Body of pancreas (tissue), 4 donors: ENCODE data around the gene MRTFA. TPM values are rescaled to one million over a fixed set of nuclear protein-coding genes. Genes with fewer than 3 reads are reported as not detected.
A peak's percentile ranks its signal among the peaks of the same experiment; 100 is the strongest.

Experiments used
- ATAC-seq: fragments of 150-250 bp; one replicate; pipeline ENCODE4 v1.9.1; 2016
- DNase-seq, 4 donors: peaks; one replicate each; pipeline ENCODE4 v3.0.0-alpha.2; 2019
- H3K27ac ChIP-seq, 4 donors: fragments of 200-600 bp; sonication (generic); 1 replicate in 3 of 4; 2 replicates in 1 of 4; pipeline versions ENCODE4 v1.5.1 to v1.6.1; 2016 to 2019; ENCODE audit warnings: mild to moderate bottlenecking in 1 of 4, mixed read lengths in 1 of 4, moderate library complexity in 1 of 4
- H3K27me3 ChIP-seq, 2 donors: fragments of 200-600 bp; sonication (generic); one replicate each; pipeline ENCODE4 v1.6.0; 2016; ENCODE audit warnings: mild to moderate bottlenecking in 1 of 2
- H3K36me3 ChIP-seq, 2 donors: fragments of 200-600 bp; sonication (generic); replicated peaks in 1 of 2; 2 replicates each; pipeline ENCODE4 v1.5.1; 2016; ENCODE audit warnings: low read depth in 2 of 2; ENCODE audit not compliant: insufficient read depth in 1 of 2
- H3K4me1 ChIP-seq: fragments of 200-600 bp; sonication (generic); one replicate; pipeline ENCODE4 v1.6.0; 2016
- H3K4me3 ChIP-seq, 2 donors: fragments of 200-600 bp; sonication (generic); 1 replicate in 1 of 2; 2 replicates in 1 of 2; pipeline ENCODE4 v1.5.1; 2016 to 2019
- H3K9me3 ChIP-seq, 3 donors: fragments of 200-600 bp; sonication (generic); 1 replicate in 2 of 3; 2 replicates in 1 of 3; pipeline ENCODE4 v1.5.1; 2016
- CTCF ChIP-seq, 7 experiments: fragments of 450-650 bp in 4 of 7; fragments of 200-600 bp in 3 of 7; sonication (generic) in 3 of 7; IDR thresholded peaks; one replicate each; pipeline ENCODE4 v1.5.1; 2016 to 2019; ENCODE audit warnings: antibody characterized with exemption in 7 of 7
- POLR2A ChIP-seq, 3 donors: fragments of 450-650 bp; IDR thresholded peaks; one replicate each; pipeline ENCODE4 v1.6.1; 2016; ENCODE audit warnings: antibody characterized with exemption in 3 of 3, mild to moderate bottlenecking in 2 of 3
- WGBS, 2 donors: methylation state at CpG; one replicate each; pipeline ENCODE4 v1.1.5; 2017; 5-methylcytosine and 5-hydroxymethylcytosine counted together
- intact Hi-C: fragments of 100-400 bp; cut with DNase I; formaldehyde crosslinking; loops from one replicate; pipeline ENCODE4 v1.15.1; 2023
- total RNA-seq, 2 donors: library from RNA; depleted of rRNA; stranded (reverse); fragments of >200 nt; gene quantifications; one replicate each; pipeline ENCODE4 v1.1.0, GENCODE V29; 2016

MRTFA gene
- total RNA-seq, 2 donors from 2014 or later, result 47.0 to 71.5 TPM

- Histone ChIP-seq H3K4me1 (no peaks in the 10 kb centered on the region), H3K36me3 (no peaks in the 10 kb centered on the region), H3K9me3 (no peaks in the 10 kb centered on the region), H3K27ac (peak overlapping the region in 1 of 4 donors; percentile 25), H3K4me3 (no peak overlapping the region), H3K27me3 (no peaks in the 10 kb centered on the region)
- no peak for ATAC-seq
- no peak for TF ChIP-seq CTCF (IDR thresholded peaks at IDR 0.05)
- TF ChIP-seq POLR2A (IDR thresholded peaks at IDR 0.05), result no peak
- 82 to 88% methylated on average over 5 of the region's 5 CpGs for WGBS, 2 donors
- DNase-seq, result no peak
- intact Hi-C loops, result no loop called here
Measured at GRCh38 chr22:40463683-40464082, 172.8 kb downstream of the MRTFA start.

- H3K36me3 ChIP-seq, result no peaks in the 10 kb centered on the region
- DNase-seq (peak in 1 of 4 donors; percentile 22), ATAC-seq (no peak)
- no peaks in the 10 kb centered on the region for H3K4me1 ChIP-seq
- no peak for TF ChIP-seq POLR2A (IDR thresholded peaks at IDR 0.05)
- no peak for TF ChIP-seq CTCF (IDR thresholded peaks at IDR 0.05)
- H3K27me3 ChIP-seq, result no peaks in the 10 kb centered on the region
- 82 to 83% methylated on average over 13 of the region's 13 CpGs for WGBS, 2 donors
- H3K9me3 ChIP-seq, result no peaks in the 10 kb centered on the region
- no peak overlapping the region for H3K4me3 ChIP-seq
- peak overlapping the region in 1 of 4 donors; percentile 25 for H3K27ac ChIP-seq
- intact Hi-C loops, result no loop called here
Measured at GRCh38 chr22:40463017-40463631, 173.4 kb downstream of the MRTFA start.

GRCh38 chr22:40462195-40462984 is 174.1 kb downstream of the MRTFA start:
- TF ChIP-seq CTCF (IDR thresholded peaks at IDR 0.05), result no peak
- TF ChIP-seq POLR2A (IDR thresholded peaks at IDR 0.05), result no peak
- DNase-seq, result no peak
- H3K27ac ChIP-seq, result no peak overlapping the region

GRCh38 chr22:40453671-40454070 is 182.8 kb downstream of the MRTFA start:
- Histone ChIP-seq H3K9me3 (no peaks in the 10 kb centered on the region), H3K36me3 (no peaks in the 10 kb centered on the region), H3K4me3 (no peak overlapping the region), H3K27me3 (no peaks in the 10 kb centered on the region), H3K4me1 (peaks cover 6% of the 10 kb centered on the region), H3K27ac (no peak overlapping the region)
- TF ChIP-seq POLR2A (IDR thresholded peaks at IDR 0.05), result no peak
- TF ChIP-seq CTCF (IDR thresholded peaks at IDR 0.05), result no peak
- DNase-seq, result no peak
- ATAC-seq, result no peak
- intact Hi-C loops, result no loop called here

More at GRCh38 chr22:40462195-40462984, 174.1 kb downstream of the MRTFA start:
- Histone ChIP-seq H3K27me3 (no peaks in the 10 kb centered on the region), H3K4me3 (no peak overlapping the region), H3K36me3 (no peaks in the 10 kb centered on the region), H3K4me1 (no peaks in the 10 kb centered on the region), H3K9me3 (no peaks in the 10 kb centered on the region)
- WGBS, 2 donors, result 69 to 78% methylated on average over 7 of the region's 7 CpGs
- no peak for ATAC-seq
- intact Hi-C loops, result no loop called here
